H1 (cell line): ENCODE data around the gene ARRB1. TPM values are rescaled to one million over a fixed set of nuclear protein-coding genes. Genes with fewer than 3 reads are reported as not detected.

Source experiments
- ASH2L ChIP-seq: fragments of 200-600, 300-600 bp; sonication (generic); IDR thresholded peaks from one replicate; pipeline ENCODE4 v1.7.1; 2017; ENCODE audit warnings: low read length
- CTBP2 ChIP-seq: IDR thresholded peaks from 2 replicates; pipeline ENCODE4 v1.7.0; 2011; ENCODE audit warnings: borderline replicate concordance, mild to moderate bottlenecking, moderate library complexity, mixed read lengths, low read length; ENCODE audit not compliant: insufficient read depth, insufficient read length
- EP300 ChIP-seq, 2 experiments: IDR thresholded peaks; 1 replicate in 1 of 2; 2 replicates in 1 of 2; pipeline ENCODE4 v1.6.1; 2011 to 2012; ENCODE audit warnings: low read depth in 2 of 2, low read length in 2 of 2, mild to moderate bottlenecking in 2 of 2, borderline replicate concordance in 1 of 2, inconsistent platforms in 1 of 2, moderate library complexity in 1 of 2
- EZH2 ChIP-seq: fragments of 200-600 bp; sonication (generic); IDR thresholded peaks from 2 replicates; pipeline ENCODE4 v1.7.1; 2012; ENCODE audit warnings: low read depth, mild to moderate bottlenecking, moderate library complexity, low read length, inconsistent platforms; ENCODE audit not compliant: severe bottlenecking
- HDAC6 ChIP-seq: IDR thresholded peaks from one replicate; pipeline ENCODE4 v1.7.1; 2012; ENCODE audit warnings: low read depth, mild to moderate bottlenecking, inconsistent platforms, low read length, moderate library complexity
- JUN ChIP-seq: IDR thresholded peaks from 2 replicates; pipeline ENCODE4 v1.6.1; 2011; ENCODE audit warnings: low read depth, mild to moderate bottlenecking, improper control_type of control experiment, low read length
- JUND ChIP-seq: IDR thresholded peaks from 2 replicates; pipeline ENCODE4 v1.6.1; 2011; ENCODE audit warnings: mild to moderate bottlenecking, improper control_type of control experiment, low read length
- NANOG ChIP-seq: IDR thresholded peaks from 2 replicates; pipeline ENCODE4 v1.6.1; 2011; ENCODE audit warnings: low read length, low read depth, mild to moderate bottlenecking, inconsistent platforms; ENCODE audit not compliant: insufficient read depth, poor library complexity, severe bottlenecking
- POLR2A ChIP-seq, 2 experiments: IDR thresholded peaks; 1 replicate in 1 of 2; 2 replicates in 1 of 2; pipeline ENCODE4 v1.6.1; 2011; ENCODE audit warnings: low read depth in 2 of 2, low read length in 2 of 2, mild to moderate bottlenecking in 2 of 2; ENCODE audit errors: control extremely low read depth in 1 of 2
- RBBP5 ChIP-seq: IDR thresholded peaks from 2 replicates; pipeline ENCODE4 v1.7.1; 2012; ENCODE audit warnings: low read depth, mild to moderate bottlenecking, inconsistent platforms, low read length, moderate library complexity, borderline replicate concordance
- SIN3A ChIP-seq, 2 experiments: IDR thresholded peaks in 1 of 2; conservative IDR thresholded peaks in 1 of 2; 2 replicates each; pipeline ENCODE4 v1.6.1; 2011 to 2012; ENCODE audit warnings: low read length in 2 of 2, improper control_type of control experiment in 1 of 2, low read depth in 1 of 2, mild to moderate bottlenecking in 1 of 2
- SRF ChIP-seq: IDR thresholded peaks from 2 replicates; pipeline ENCODE4 v1.6.1; 2011; ENCODE audit warnings: mild to moderate bottlenecking, low read depth, low read length, moderate library complexity
- ZNF274 ChIP-seq: IDR thresholded peaks from 2 replicates; pipeline ENCODE4 v1.7.0; 2012; ENCODE audit warnings: low read length, borderline replicate concordance; ENCODE audit errors: extremely low read depth
- polyA plus RNA-seq, 7 experiments: library from polyadenylated mRNA; depleted of rRNA in 3 of 7; stranded (reverse) in 5 of 7; unstranded in 2 of 7; fragments of >200 nt in 5 of 7; fragments of 200-250 nt in 2 of 7; gene quantifications; 1 replicate in 5 of 7; 2 replicates in 1 of 7; 4 replicates in 1 of 7; pipeline versions ENCODE4 v1.2.1 to v1.2.3, GENCODE V29; 2011 to 2013; ENCODE audit warnings: missing spikeins in 2 of 7, mixed read lengths in 2 of 7
- total RNA-seq: library from RNA; stranded (reverse); fragmentation: NEBNext Ultra II Directional; extraction: Animal tissue kit (Norgen Biotek cat#: 25700); gene quantifications from 2 replicates; pipeline ENCODE4 v1.2.1, GENCODE V29; 2021
- TF ChIP-seq, protein P1 (sequence below): IDR thresholded peaks from 2 replicates; pipeline ENCODE4 v1.6.1; 2012; ENCODE audit warnings: low read length, inconsistent platforms
- TF ChIP-seq, protein P2 (sequence below): IDR thresholded peaks from 2 replicates; pipeline ENCODE4 v1.6.1; 2012; ENCODE audit warnings: inconsistent platforms

Gene ARRB1
- total and polyA plus RNA-seq, 2 of the 8 experiments (the other 6 are each of a cell fraction or from before 2014, with no cell fraction given), result 9.4 to 31.8 TPM

DNA sequence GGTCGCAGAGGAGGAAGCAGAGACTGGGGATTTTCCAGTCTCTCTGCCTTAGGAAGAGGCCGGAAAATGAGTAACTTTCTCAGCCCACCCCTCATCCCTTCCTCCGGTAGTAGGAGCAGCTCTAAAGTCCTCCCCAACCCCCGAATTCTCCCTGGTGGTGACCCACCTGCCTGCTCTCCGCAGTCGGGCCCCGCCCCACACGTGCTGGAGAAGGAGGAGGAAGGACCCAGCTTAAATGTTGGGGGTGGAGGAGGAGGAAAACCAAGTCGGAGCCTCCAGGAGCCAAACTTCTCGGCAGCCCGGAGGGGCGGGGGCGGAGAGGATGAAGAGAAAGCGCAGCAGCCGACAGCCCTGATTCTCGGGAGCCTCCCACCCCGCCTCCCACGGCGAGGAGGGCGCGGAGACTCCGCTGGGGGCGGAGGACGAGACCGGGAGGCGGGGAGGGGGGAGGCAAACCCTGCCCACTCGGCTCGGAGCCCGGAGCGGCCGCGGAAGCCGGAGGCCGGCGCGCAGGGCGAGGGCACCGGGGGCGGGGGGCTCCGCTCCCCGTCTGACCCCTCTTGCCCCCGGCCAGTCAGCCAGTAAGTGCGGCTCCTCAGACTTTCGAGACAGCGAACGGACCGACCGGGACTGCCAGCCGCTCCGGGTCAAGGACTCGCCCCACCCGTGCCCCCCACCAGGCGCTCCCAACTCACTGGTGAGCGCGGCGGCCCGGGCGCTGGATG is 111.0 kb downstream of the ARRB1 start, which contains the start of gene TPBGL (continued):
- TF ChIP-seq, protein P1, sequence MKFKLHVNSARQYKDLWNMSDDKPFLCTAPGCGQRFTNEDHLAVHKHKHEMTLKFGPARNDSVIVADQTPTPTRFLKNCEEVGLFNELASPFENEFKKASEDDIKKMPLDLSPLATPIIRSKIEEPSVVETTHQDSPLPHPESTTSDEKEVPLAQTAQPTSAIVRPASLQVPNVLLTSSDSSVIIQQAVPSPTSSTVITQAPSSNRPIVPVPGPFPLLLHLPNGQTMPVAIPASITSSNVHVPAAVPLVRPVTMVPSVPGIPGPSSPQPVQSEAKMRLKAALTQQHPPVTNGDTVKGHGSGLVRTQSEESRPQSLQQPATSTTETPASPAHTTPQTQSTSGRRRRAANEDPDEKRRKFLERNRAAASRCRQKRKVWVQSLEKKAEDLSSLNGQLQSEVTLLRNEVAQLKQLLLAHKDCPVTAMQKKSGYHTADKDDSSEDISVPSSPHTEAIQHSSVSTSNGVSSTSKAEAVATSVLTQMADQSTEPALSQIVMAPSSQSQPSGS, result no peak
- TF ChIP-seq, protein P2, sequence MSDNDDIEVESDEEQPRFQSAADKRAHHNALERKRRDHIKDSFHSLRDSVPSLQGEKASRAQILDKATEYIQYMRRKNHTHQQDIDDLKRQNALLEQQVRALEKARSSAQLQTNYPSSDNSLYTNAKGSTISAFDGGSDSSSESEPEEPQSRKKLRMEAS, result peak; percentile 85
- TF ChIP-seq JUN (no peak), ZNF274 (no peak), CTBP2 (peak; percentile 15), SRF (no peak), SIN3A (conservative IDR thresholded peaks at IDR 0.05 in 1 of 2, IDR thresholded peaks at IDR 0.05 in 1 of 2; ENCODE audit: low read depth in 1 of 2, low read length in 2 of 2) (no peak), HDAC6 (no peak), JUND (no peak), EP300 (IDR thresholded peaks at IDR 0.05; ENCODE audit: borderline replicate concordance in 1 of 2, low read depth in 2 of 2, low read length in 2 of 2) (no peak), POLR2A (IDR thresholded peaks at IDR 0.05; ENCODE audit: control extremely low read depth in 1 of 2, low read depth in 2 of 2, low read length in 2 of 2) (no peak), RBBP5 (no peak), EZH2 (peak; percentile 35), NANOG (no peak), ASH2L (peak; percentile 21)
